ENCODE data around the gene GATB. TPM values are rescaled to one million over a fixed set of nuclear protein-coding genes. Genes with fewer than 3 reads are reported as not detected.

The GATB gene
- total RNA-seq, 1 donor from 2014 or later = 102 TPM

DNA sequence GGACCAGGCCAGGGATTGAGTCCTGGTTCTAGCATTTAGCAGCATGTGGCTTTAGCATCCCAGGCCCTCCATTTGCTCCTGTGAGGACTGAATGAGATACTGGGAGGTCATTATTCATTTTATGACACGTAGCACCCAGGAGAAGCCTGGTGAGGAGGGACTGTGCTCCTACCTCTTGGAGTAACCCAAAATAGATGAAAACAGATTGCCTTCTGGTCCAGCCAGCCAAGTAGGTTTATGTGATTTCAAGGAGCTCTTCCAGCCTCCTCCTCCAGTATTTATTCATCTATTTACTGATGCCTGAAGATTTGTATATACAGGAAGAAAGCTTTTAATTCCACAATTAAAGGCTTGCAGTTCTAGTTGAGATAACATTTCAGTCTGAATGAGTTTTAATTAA lies 109.3 kb downstream of the GATB start:
- H3K27me3 ChIP-seq (ENCODE audit: low read depth) = no peaks in the 10 kb centered on the region
- no peak for DNase-seq
- H3K4me1 ChIP-seq = peaks cover 6% of the 10 kb centered on the region
- TF ChIP-seq, protein P1, sequence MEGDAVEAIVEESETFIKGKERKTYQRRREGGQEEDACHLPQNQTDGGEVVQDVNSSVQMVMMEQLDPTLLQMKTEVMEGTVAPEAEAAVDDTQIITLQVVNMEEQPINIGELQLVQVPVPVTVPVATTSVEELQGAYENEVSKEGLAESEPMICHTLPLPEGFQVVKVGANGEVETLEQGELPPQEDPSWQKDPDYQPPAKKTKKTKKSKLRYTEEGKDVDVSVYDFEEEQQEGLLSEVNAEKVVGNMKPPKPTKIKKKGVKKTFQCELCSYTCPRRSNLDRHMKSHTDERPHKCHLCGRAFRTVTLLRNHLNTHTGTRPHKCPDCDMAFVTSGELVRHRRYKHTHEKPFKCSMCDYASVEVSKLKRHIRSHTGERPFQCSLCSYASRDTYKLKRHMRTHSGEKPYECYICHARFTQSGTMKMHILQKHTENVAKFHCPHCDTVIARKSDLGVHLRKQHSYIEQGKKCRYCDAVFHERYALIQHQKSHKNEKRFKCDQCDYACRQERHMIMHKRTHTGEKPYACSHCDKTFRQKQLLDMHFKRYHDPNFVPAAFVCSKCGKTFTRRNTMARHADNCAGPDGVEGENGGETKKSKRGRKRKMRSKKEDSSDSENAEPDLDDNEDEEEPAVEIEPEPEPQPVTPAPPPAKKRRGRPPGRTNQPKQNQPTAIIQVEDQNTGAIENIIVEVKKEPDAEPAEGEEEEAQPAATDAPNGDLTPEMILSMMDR (IDR thresholded peaks at IDR 0.05; ENCODE audit: borderline replicate concordance) = no peak
- H3K4me3 ChIP-seq = no peak overlapping the region
- no peaks in the 10 kb centered on the region for H3K36me3 ChIP-seq
- H3K9me3 ChIP-seq (replicated peaks) = no peaks in the 10 kb centered on the region
- intact Hi-C loops (cut with micrococcal nuclease) = no loop called here
- H3K27ac ChIP-seq (replicated peaks) = no peak overlapping the region

DNA sequence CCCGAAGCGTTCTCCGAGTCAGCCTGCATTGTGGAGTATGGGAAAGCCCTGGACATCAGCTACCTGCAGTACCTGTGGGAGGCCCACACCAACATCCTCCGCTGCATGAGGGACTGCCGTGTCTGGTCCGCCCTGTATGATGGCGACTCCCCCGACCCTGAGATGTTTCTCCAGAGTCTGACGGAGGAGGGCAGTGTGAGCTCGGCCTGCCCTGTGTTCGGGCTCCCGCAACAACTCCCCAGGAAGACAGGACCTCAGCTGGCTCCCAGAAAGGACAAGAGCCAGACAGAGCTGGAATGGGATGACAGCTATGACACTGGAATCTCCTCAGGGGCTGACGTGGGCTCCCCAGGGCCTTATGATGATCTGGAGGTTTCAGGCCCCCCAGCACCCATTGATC lies 111.3 kb downstream of the GATB start:
- Histone ChIP-seq H3K27ac (replicated peaks) (no peak overlapping the region), H3K36me3 (no peaks in the 10 kb centered on the region), H3K4me3 (no peak overlapping the region), H3K9me3 (replicated peaks) (no peaks in the 10 kb centered on the region), H3K4me1 (peaks cover 6% of the 10 kb centered on the region), H3K27me3 (ENCODE audit: low read depth) (no peaks in the 10 kb centered on the region)
- TF ChIP-seq, protein P1 (IDR thresholded peaks at IDR 0.05; ENCODE audit: borderline replicate concordance) = no peak
- intact Hi-C loops (cut with micrococcal nuclease) = no loop called here
- DNase-seq = no peak

DNA sequence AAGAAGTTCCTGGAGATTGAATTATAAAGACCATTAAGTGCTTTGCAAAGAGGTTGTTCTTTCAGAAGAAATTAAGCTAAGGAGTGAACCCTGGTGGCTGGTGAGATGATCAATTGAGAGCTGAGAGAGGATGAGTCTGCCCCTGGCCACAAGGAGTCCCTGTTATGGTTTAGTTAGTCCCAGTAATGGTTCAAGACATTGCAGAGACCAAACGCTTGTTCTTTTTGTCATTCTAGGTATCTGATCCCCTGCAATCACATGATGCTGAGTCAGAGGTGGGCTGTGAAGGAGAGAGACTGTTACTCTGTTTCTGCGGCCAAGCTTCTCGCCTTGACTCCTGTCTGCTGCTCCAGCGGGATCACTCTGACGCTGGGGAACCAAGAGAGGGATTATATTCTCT lies 114.5 kb downstream of the GATB start:
- H3K4me3 ChIP-seq = no peak overlapping the region
- H3K4me1 ChIP-seq = no peaks in the 10 kb centered on the region
- H3K9me3 ChIP-seq (replicated peaks) = no peaks in the 10 kb centered on the region
- H3K27me3 ChIP-seq (ENCODE audit: low read depth) = no peaks in the 10 kb centered on the region
- H3K36me3 ChIP-seq = no peaks in the 10 kb centered on the region
- no peak for DNase-seq
- TF ChIP-seq, protein P1 (IDR thresholded peaks at IDR 0.05; ENCODE audit: borderline replicate concordance) = no peak
- intact Hi-C loops (cut with micrococcal nuclease) = no loop called here
- no peak overlapping the region for H3K27ac ChIP-seq (replicated peaks)

DNA sequence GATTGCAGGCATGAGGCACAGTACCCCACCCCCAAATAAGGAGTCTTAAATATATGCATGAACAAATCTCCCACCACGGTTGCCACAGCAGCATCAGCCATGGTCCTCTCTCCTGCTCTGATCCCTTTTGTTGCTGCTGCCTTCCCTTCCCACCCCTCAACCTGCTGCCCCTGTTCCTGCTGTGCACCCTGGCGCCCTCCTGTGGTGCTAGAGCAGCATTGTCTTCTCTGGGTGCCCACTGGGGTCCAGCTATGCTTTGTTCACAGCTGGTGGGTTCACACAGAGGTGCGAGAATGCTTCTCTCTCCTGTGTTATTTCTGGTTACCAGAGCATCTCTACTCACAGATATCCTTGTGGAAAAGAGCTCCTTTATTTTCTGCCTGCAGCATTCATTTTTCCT lies 116.2 kb downstream of the GATB start:
- H3K4me3 ChIP-seq = no peak overlapping the region
- H3K36me3 ChIP-seq = no peaks in the 10 kb centered on the region
- H3K27me3 ChIP-seq (ENCODE audit: low read depth) = no peaks in the 10 kb centered on the region
- intact Hi-C loops (cut with micrococcal nuclease) = no loop called here
- DNase-seq = no peak
- TF ChIP-seq, protein P1 (IDR thresholded peaks at IDR 0.05; ENCODE audit: borderline replicate concordance) = peak; percentile 38
- H3K27ac ChIP-seq (replicated peaks) = no peak overlapping the region
- no peaks in the 10 kb centered on the region for H3K4me1 ChIP-seq
- no peaks in the 10 kb centered on the region for H3K9me3 ChIP-seq (replicated peaks)

DNA sequence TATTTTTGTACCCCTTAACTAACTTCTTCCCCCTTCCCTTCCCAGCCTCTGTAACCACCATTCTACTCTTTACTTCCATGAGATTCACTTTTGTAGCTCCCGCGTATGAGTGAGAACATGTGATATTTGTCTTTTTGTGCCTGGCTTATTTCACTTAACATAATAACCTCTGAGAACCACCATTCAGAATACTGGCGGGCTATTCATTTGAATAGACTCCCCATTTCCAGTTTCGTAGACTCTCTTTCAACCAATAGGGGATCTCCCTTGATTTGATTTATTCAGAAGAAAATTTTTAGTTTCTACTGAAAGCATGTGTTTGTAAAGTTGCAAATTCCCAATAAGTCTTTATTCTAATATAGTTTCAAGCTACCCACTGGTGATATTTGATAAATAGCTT lies 117.2 kb downstream of the GATB start:
- intact Hi-C loops (cut with micrococcal nuclease) = no loop called here
- TF ChIP-seq, protein P1 (IDR thresholded peaks at IDR 0.05; ENCODE audit: borderline replicate concordance) = no peak
- no peaks in the 10 kb centered on the region for H3K36me3 ChIP-seq
- no peak overlapping the region for H3K27ac ChIP-seq (replicated peaks)
- no peaks in the 10 kb centered on the region for H3K27me3 ChIP-seq (ENCODE audit: low read depth)
- no peaks in the 10 kb centered on the region for H3K4me1 ChIP-seq
- DNase-seq = no peak
- no peak overlapping the region for H3K4me3 ChIP-seq
- H3K9me3 ChIP-seq (replicated peaks) = no peaks in the 10 kb centered on the region

DNA sequence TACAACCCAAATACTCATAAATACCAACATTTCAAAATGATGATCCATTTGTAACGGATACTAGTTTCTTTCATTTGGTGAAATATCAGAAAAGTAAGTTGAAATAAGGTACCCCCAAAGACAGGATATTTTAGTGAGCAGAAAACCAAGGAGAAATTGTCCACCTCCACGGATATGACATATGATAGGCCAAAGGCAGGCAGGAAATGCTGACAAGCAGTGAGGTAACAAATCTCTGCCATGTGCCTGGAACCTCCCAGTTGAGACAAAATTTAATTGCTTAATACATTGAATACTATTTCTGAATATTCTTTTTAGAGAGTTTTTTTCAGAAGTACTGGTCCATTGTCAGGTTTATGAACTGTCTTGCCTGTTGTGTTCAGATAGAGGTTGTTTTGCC lies 118.8 kb downstream of the GATB start:
- DNase-seq = no peak
- Histone ChIP-seq H3K4me1 (no peaks in the 10 kb centered on the region), H3K36me3 (no peaks in the 10 kb centered on the region), H3K27ac (replicated peaks) (no peak overlapping the region), H3K9me3 (replicated peaks) (no peaks in the 10 kb centered on the region), H3K4me3 (no peak overlapping the region), H3K27me3 (ENCODE audit: low read depth) (no peaks in the 10 kb centered on the region)
- TF ChIP-seq, protein P1 (IDR thresholded peaks at IDR 0.05; ENCODE audit: borderline replicate concordance) = no peak
- intact Hi-C loops (cut with micrococcal nuclease) = no loop called here

Data from left ventricle myocardium inferior (tissue), 1 donor.